Measurements from ENCODE around the gene PSMG4. TPM values are rescaled to one million over a fixed set of nuclear protein-coding genes. Genes with fewer than 3 reads are reported as not detected.

The PSMG4 gene
- total RNA-seq, 1 experiment from 2014 or later: 35.0 TPM

GRCh38 chr6:3226481-3227362, 32.0 kb upstream of the PSMG4 start:
- Histone ChIP-seq H3K9me2 (ENCODE audit: insufficient read depth) (no peaks in the 10 kb centered on the region), H2AFZ (ENCODE audit: low read depth, low read length, poor library complexity, severe bottlenecking) (no peak overlapping the region), H3K27ac (ENCODE audit: low read depth, low read length) (no peak overlapping the region), H3K27me3 (ENCODE audit: insufficient read depth, low read length) (0 out of 2 replicates have a peak, but pooled peaks cover 6% of the 10 kb centered on the region), H3K9me3 (ENCODE audit: control insufficient read depth in 1 of 2, insufficient read depth in 1 of 2, low read depth in 1 of 2, low read length in 2 of 2) (no peaks in the 10 kb centered on the region), H3K4me1 (ENCODE audit: control insufficient read depth in 1 of 2, insufficient read depth in 2 of 2, low read length in 2 of 2) (no peaks in the 10 kb centered on the region), H3K4me3 (replicated peaks in 1 of 2; ENCODE audit: low read depth in 1 of 2, low read length in 2 of 2) (no peak overlapping the region), H3K4me2 (ENCODE audit: low read length) (no peak overlapping the region), H3K79me2 (ENCODE audit: insufficient read depth, low read length) (no peaks in the 10 kb centered on the region), H3K9ac (ENCODE audit: low read length) (no peak overlapping the region), H4K20me1 (ENCODE audit: insufficient read depth) (no peaks in the 10 kb centered on the region), H3K36me3 (ENCODE audit: control insufficient read depth in 1 of 2, insufficient read depth in 2 of 2, low read length in 2 of 2) (no peaks in the 10 kb centered on the region)
- ChIA-PET POLR2A (no interaction called here), CTCF (no interaction called here), RAD21 (ENCODE audit: low non-redundant PET in 1 of 2, low total read pairs in 2 of 2, uncharacterized antibody in 2 of 2, unreplicated experiment in 2 of 2) (no interaction called here)
- TF ChIP-seq ZBTB33 (IDR thresholded peaks at IDR 0.05; ENCODE audit: extremely low read depth, insufficient replicate concordance, low read length): no peak
- TF ChIP-seq EGR1 (IDR thresholded peaks at IDR 0.05; ENCODE audit: low read depth): no peak
- TF ChIP-seq JUND (IDR thresholded peaks at IDR 0.05): no peak
- no peak for TF ChIP-seq CEBPB (IDR thresholded peaks at IDR 0.05; ENCODE audit: low read depth)
- ATAC-seq (no peak), DNase-seq (ENCODE audit: low read depth, low spot score) (no peak)
- BruUV-seq (replicated peaks): no TSS peak
- intact Hi-C loops (cut with micrococcal nuclease): no loop called here

- Histone ChIP-seq H3K27ac (ENCODE audit: low read depth, low read length) (no peak within 1 kb of the TSS), H3K4me2 (ENCODE audit: low read length) (no peak within 1 kb of the TSS), H3K79me2 (ENCODE audit: insufficient read depth, low read length) (no peaks in the 10 kb centered on the region), H3K4me3 (replicated peaks in 1 of 2; ENCODE audit: low read depth in 1 of 2, low read length in 2 of 2) (no peak within 1 kb of the TSS), H3K9me3 (ENCODE audit: control insufficient read depth in 1 of 2, insufficient read depth in 1 of 2, low read depth in 1 of 2, low read length in 2 of 2) (no peaks in the 10 kb centered on the region), H3K9me2 (ENCODE audit: insufficient read depth) (no peaks in the 10 kb centered on the region), H3K4me1 (ENCODE audit: control insufficient read depth in 1 of 2, insufficient read depth in 2 of 2, low read length in 2 of 2) (no peaks in the 10 kb centered on the region), H4K20me1 (ENCODE audit: insufficient read depth) (no peaks in the 10 kb centered on the region), H3K27me3 (ENCODE audit: insufficient read depth, low read length) (0 out of 2 replicates have a peak, but pooled peaks cover 6% of the 10 kb centered on the region), H3K9ac (ENCODE audit: low read length) (no peak within 1 kb of the TSS), H3K36me3 (ENCODE audit: control insufficient read depth in 1 of 2, insufficient read depth in 2 of 2, low read length in 2 of 2) (no peaks in the 10 kb centered on the region), H2AFZ (ENCODE audit: low read depth, low read length, poor library complexity, severe bottlenecking) (no peak within 1 kb of the TSS)
- RAD21 ChIA-PET (ENCODE audit: low non-redundant PET in 1 of 2, low total read pairs in 2 of 2, uncharacterized antibody in 2 of 2, unreplicated experiment in 2 of 2): no interaction called here
- CTCF ChIA-PET: no interaction called here
- POLR2A ChIA-PET: no interaction called here
- intact Hi-C loops (cut with micrococcal nuclease): no loop called here
- no peak for DNase-seq (ENCODE audit: low read depth, low spot score)
- TF ChIP-seq RAD21 (IDR thresholded peaks at IDR 0.05; ENCODE audit: low read depth): no peak
- TF ChIP-seq SIN3A (IDR thresholded peaks at IDR 0.05; ENCODE audit: low read depth): no peak
- TF ChIP-seq ZNF274 (IDR thresholded peaks at IDR 0.05; ENCODE audit: low read depth, low read length): no peak
- TF ChIP-seq JUND (IDR thresholded peaks at IDR 0.05): no peak
- TF ChIP-seq CEBPB (IDR thresholded peaks at IDR 0.05; ENCODE audit: low read depth): no peak
- TF ChIP-seq POLR2A (IDR thresholded peaks at IDR 0.05; ENCODE audit: borderline replicate concordance, extremely low read depth, insufficient read depth, insufficient read length): no peak
- TF ChIP-seq YY1 (IDR thresholded peaks at IDR 0.05; ENCODE audit: extremely low read depth, insufficient replicate concordance, low read depth, low read length): no peak
- no peak for TF ChIP-seq CBX3 (IDR thresholded peaks at IDR 0.05; ENCODE audit: low read depth)
- no peak for TF ChIP-seq EZH2 (IDR thresholded peaks at IDR 0.05)
- TF ChIP-seq EZH2phosphoT487 (IDR thresholded peaks at IDR 0.05; ENCODE audit: borderline replicate concordance): no peak
- no TSS peak for BruUV-seq (replicated peaks)
- ATAC-seq: no peak
These were observed 31.2 kb upstream of the PSMG4 start, which contains the start of gene TUBB2B for GRCh38 chr6:3227363-3228045. Gene TUBB2B (minus strand): TSS chr6:3227653. CDS start chr6:3227543, 110 bp downstream.
